Stomach smooth muscle (tissue), 2 donors: ENCODE results near the gene CBR1.

Experiments
- H3K27ac ChIP-seq: one replicate; pipeline ENCODE4 v1.7.0; 2013; ENCODE audit warnings: mild to moderate bottlenecking, low read length, inconsistent platforms
- H3K27me3 ChIP-seq, 2 donors: one replicate each; pipeline ENCODE4 v1.7.0; 2013; ENCODE audit warnings: low read length in 2 of 2; ENCODE audit not compliant: insufficient read depth in 2 of 2, control insufficient read depth in 1 of 2
- H3K36me3 ChIP-seq, 2 donors: one replicate each; pipeline ENCODE4 v1.7.0; 2013; ENCODE audit warnings: low read length in 2 of 2; ENCODE audit not compliant: control insufficient read depth in 2 of 2, insufficient read depth in 2 of 2
- H3K4me1 ChIP-seq: one replicate; pipeline ENCODE4 v1.7.0; 2013; ENCODE audit warnings: low read length; ENCODE audit not compliant: control insufficient read depth, insufficient read depth
- H3K4me3 ChIP-seq, 2 donors: one replicate each; pipeline ENCODE4 v1.7.0; 2013; ENCODE audit warnings: low read length in 2 of 2
- H3K9ac ChIP-seq, 2 donors: one replicate each; pipeline ENCODE4 v1.7.0; 2013; ENCODE audit warnings: low read length in 2 of 2, mild to moderate bottlenecking in 1 of 2
- H3K9me3 ChIP-seq, 2 donors: one replicate each; pipeline ENCODE4 v1.7.0; 2013; ENCODE audit warnings: low read length in 2 of 2; ENCODE audit not compliant: control insufficient read depth in 2 of 2
- donor health status: healthy.
- donor health status: Pancreatic carcinoma.

CBR1 gene

GRCh38 chr21:36079671-36080070, 9.8 kb downstream of the CBR1 start:
- Histone ChIP-seq H3K4me3 (no peak overlapping the region), H3K36me3 (no peaks in the 10 kb centered on the region), H3K9ac (no peak overlapping the region), H3K27ac (no peak overlapping the region), H3K4me1 (no peaks in the 10 kb centered on the region), H3K9me3 (no peaks in the 10 kb centered on the region), H3K27me3 (no peaks in the 10 kb centered on the region)

DNA sequence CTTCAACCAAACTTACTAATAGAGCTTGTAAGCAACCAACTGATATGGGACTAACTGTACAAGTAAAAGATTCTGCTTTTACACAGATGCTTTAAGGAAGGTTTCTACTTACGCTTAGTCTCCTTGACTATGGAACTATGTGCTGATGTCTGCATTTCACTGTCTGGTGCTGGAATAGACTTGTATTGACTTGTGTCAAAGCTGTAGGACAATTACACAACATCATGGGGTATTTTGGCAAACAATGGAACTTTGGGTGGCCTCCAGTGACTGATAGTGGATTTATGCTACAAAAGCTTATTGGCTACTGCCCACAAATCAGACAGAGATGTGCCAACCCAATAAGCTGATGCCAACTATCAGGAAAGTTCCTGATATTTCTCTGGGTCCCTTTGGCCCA, 10.6 kb downstream of the CBR1 start:
- Histone ChIP-seq H3K4me3 (no peak overlapping the region), H3K36me3 (no peaks in the 10 kb centered on the region), H3K27me3 (no peaks in the 10 kb centered on the region), H3K27ac (no peak overlapping the region), H3K9me3 (no peaks in the 10 kb centered on the region), H3K9ac (no peak overlapping the region), H3K4me1 (no peaks in the 10 kb centered on the region)

DNA sequence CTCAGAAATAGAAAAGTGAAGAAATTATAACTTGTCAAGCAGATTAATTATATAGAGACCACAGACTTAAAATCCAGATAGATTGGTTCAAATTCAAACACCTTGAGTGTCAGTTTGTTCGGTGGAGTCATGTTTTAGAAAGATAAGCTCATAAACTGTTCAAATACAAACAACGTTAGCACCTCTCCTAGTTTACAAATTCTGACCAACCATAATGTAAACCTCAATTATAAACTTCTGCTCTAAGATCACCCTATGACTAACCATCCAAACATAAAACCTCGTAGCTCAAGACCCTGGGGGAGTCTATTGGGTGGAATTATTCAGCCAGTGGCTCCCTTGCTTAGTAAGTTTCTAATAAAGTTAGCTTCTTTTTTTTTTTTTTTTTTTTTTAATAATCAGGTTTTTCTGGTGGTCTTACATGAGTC, 12.4 kb downstream of the CBR1 start:
- H3K9ac ChIP-seq: no peak overlapping the region
- no peak overlapping the region for H3K4me3 ChIP-seq
- no peaks in the 10 kb centered on the region for H3K9me3 ChIP-seq
- no peaks in the 10 kb centered on the region for H3K27me3 ChIP-seq
- H3K4me1 ChIP-seq: no peaks in the 10 kb centered on the region
- no peaks in the 10 kb centered on the region for H3K36me3 ChIP-seq
- H3K27ac ChIP-seq: no peak overlapping the region

DNA sequence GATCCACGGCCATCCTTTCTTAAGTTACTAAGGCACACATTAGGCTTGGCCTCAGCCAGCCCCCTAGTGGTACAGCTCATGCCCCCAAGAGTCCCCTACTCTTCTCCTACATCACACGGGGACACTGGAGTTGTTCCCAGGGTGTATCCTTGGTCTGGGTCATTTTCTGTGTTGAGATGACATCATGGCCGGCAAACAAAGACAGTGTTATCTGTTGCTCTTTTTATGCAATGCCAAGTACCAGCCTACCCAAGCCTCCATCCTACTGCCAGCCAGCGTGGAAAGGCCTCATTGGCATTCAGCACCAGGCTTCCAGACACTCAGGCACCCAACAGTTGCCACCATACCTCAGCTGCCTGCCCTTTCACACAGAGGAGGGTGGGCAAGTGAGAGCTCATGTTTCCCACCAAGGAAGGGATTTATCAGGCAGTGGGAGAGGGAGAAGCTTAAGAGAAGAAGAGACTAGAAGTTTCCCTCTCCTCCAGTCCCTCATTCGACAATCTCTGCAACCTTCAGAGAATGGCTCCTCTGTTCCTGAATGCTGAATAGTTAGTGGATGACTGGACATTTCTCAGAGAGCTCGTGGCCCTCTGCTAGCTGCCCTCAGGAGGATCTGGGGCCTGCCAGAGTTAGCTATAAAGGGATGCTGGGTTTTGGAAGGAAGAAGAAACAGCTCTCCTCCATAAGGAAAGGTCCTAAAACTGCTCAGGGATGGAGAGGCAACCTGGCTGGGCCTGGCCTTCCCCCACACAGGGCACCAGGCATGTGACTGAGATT, 17.7 kb downstream of the CBR1 start:
- Histone ChIP-seq H3K36me3 (no peaks in the 10 kb centered on the region), H3K4me1 (no peaks in the 10 kb centered on the region), H3K27ac (no peak overlapping the region), H3K9ac (no peak overlapping the region), H3K27me3 (no peaks in the 10 kb centered on the region), H3K4me3 (no peak overlapping the region), H3K9me3 (no peaks in the 10 kb centered on the region)

DNA sequence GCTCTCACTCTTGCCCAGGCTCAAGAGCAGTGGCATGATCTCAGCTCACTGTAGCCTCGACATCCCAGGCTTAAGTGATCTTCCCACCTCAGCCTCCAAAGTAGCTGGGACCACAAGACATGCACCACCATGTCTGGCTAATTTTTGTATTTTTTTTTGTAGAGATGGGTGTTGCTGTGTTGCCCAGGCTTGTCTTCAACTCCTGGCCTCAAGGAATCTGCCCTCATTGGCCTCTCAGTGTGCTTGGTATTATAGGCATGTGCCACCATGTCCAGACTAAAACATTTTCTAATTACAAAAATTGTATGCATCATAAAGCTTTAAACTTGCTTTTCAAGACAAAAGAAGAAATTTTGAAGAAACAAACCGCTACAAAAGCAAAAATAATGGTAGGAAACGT, 20.1 kb downstream of the CBR1 start:
- Histone ChIP-seq H3K4me3 (no peak overlapping the region), H3K27me3 (no peaks in the 10 kb centered on the region), H3K36me3 (no peaks in the 10 kb centered on the region), H3K9me3 (no peaks in the 10 kb centered on the region), H3K27ac (no peak overlapping the region), H3K4me1 (no peaks in the 10 kb centered on the region), H3K9ac (no peak overlapping the region)

GRCh38 chr21:36092681-36093080, 22.9 kb downstream of the CBR1 start:
- no peak overlapping the region for H3K9ac ChIP-seq

DNA sequence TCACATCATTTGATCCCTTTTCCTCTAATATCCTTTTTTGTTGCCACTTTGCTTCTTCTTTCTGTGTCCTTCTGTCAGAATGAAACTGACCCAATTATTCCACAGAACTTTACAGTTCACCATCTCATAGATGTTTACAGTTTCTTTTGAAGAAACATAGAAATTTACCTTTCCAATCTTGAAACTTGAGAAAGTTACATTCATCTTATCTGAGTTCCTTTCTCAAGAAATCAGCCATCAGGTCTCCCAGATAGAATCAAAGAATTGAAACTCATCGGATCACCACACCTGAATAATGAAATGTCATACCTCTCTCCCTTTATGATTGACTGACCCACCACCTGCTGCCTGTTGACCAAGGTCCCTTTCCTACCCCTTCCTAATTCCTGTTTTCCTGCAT, 23.7 kb downstream of the CBR1 start:
- H3K36me3 ChIP-seq: no peaks in the 10 kb centered on the region
- H3K27me3 ChIP-seq: peaks cover 0 to 2% of the 10 kb centered on the region in 2 donors
- no peak overlapping the region for H3K4me3 ChIP-seq
- H3K9me3 ChIP-seq: no peaks in the 10 kb centered on the region
- H3K4me1 ChIP-seq: no peaks in the 10 kb centered on the region
- H3K9ac ChIP-seq: no peak overlapping the region
- H3K27ac ChIP-seq: no peak overlapping the region

More at GRCh38 chr21:36092681-36093080, 22.9 kb downstream of the CBR1 start:
- no peaks in the 10 kb centered on the region for H3K36me3 ChIP-seq
- no peaks in the 10 kb centered on the region for H3K4me1 ChIP-seq
- no peak overlapping the region for H3K27ac ChIP-seq
- no peaks in the 10 kb centered on the region for H3K9me3 ChIP-seq
- H3K27me3 ChIP-seq: peaks cover 0 to 2% of the 10 kb centered on the region in 2 donors
- H3K4me3 ChIP-seq: no peak overlapping the region

GRCh38 chr21:36096398-36097290, 26.8 kb downstream of the CBR1 start:
- Histone ChIP-seq H3K36me3 (no peaks in the 10 kb centered on the region), H3K4me1 (no peaks in the 10 kb centered on the region), H3K9ac (no peak overlapping the region), H3K27me3 (peaks cover 2% of the 10 kb centered on the region in 2 donors), H3K27ac (no peak overlapping the region), H3K9me3 (no peaks in the 10 kb centered on the region), H3K4me3 (no peak overlapping the region)

- Histone ChIP-seq H3K27ac (no peak overlapping the region), H3K9me3 (no peaks in the 10 kb centered on the region), H3K27me3 (peaks cover 2% of the 10 kb centered on the region in 2 donors), H3K4me1 (no peaks in the 10 kb centered on the region), H3K36me3 (no peaks in the 10 kb centered on the region), H3K4me3 (no peak overlapping the region), H3K9ac (no peak overlapping the region)
Measured at GRCh38 chr21:36097427-36098181, 27.8 kb downstream of the CBR1 start.

DNA sequence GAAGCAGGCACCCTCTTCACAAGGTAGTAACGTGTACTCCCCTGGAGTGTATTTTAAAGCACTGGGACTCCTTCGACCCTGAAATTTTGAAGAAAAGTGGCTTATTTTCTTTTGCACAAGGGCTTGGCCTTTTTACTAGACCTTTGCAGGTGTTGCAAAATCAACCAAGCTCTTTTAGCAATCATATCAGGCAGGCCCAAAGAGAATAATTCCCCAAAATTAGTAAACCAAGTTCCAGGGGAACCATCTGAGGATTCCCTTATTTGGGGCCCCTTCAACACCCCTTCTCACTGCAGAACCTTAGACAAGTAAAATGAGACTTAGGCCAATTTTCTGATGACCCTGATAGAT, 28.3 kb downstream of the CBR1 start:
- no peak overlapping the region for H3K9ac ChIP-seq
- no peak overlapping the region for H3K4me3 ChIP-seq
- no peaks in the 10 kb centered on the region for H3K9me3 ChIP-seq
- H3K4me1 ChIP-seq: no peaks in the 10 kb centered on the region
- H3K27ac ChIP-seq: no peak overlapping the region
- peaks cover 2% of the 10 kb centered on the region in 2 donors for H3K27me3 ChIP-seq
- no peaks in the 10 kb centered on the region for H3K36me3 ChIP-seq
